D721Med (cell line): ENCODE measurements around the gene CERCAM.

ENCODE experiments used
- DNase-seq: peaks from one replicate; pipeline ENCODE4 v3.0.0; 2011; ENCODE audit warnings: low spot score; ENCODE audit not compliant: insufficient read length
- FAIRE-seq: peaks from 2 replicates; lab custom pipeline; 2011; peaks lifted over from hg19 to GRCh38; lab: Jason Lieb, UNC
- TF ChIP-seq, protein P1 (sequence below): IDR thresholded peaks from 2 replicates; pipeline ENCODE4 v1.5.1; 2012; ENCODE audit warnings: mild to moderate bottlenecking, control low read depth; ENCODE audit not compliant: insufficient read depth; ENCODE audit errors: missing control alignments

Gene CERCAM

DNA sequence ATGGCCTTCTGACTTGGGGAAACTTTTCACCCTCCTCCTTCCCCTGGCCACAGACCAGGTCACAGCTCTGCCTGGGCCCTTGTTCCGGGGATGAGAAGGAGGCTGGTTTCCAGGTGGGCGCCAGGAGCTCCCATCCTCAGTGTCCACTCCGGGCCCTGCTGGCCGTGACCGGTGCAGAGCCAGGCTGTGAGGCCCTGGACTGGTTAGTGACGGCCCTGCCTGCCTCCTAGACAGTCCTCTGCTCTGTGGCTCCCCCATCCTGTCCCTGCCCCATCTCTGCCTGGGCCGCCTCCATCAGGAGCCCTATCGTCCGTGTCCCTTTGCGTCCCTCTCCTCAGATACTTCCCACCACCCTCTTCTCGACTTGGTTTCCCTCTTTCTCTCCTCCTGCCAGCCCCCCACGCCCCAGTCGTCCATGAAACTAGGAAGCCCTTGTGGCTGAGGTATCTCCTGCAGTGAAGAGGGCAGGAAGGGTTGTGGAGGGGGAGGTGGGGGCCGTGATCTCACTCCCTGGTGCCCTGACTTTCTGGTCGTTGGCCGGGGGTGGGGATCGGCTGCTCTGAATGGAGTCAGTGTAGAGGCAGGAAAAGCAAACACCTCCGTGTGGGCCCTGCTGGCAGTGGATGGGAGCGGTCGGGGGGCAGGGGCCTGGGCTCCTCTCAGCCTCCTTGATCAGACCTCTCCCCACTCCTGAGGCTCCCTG, 15.4 kb upstream of the CERCAM start:
- DNase-seq: no peak
- no peak for FAIRE-seq
- TF ChIP-seq, protein P1, sequence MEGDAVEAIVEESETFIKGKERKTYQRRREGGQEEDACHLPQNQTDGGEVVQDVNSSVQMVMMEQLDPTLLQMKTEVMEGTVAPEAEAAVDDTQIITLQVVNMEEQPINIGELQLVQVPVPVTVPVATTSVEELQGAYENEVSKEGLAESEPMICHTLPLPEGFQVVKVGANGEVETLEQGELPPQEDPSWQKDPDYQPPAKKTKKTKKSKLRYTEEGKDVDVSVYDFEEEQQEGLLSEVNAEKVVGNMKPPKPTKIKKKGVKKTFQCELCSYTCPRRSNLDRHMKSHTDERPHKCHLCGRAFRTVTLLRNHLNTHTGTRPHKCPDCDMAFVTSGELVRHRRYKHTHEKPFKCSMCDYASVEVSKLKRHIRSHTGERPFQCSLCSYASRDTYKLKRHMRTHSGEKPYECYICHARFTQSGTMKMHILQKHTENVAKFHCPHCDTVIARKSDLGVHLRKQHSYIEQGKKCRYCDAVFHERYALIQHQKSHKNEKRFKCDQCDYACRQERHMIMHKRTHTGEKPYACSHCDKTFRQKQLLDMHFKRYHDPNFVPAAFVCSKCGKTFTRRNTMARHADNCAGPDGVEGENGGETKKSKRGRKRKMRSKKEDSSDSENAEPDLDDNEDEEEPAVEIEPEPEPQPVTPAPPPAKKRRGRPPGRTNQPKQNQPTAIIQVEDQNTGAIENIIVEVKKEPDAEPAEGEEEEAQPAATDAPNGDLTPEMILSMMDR: no peak

DNA sequence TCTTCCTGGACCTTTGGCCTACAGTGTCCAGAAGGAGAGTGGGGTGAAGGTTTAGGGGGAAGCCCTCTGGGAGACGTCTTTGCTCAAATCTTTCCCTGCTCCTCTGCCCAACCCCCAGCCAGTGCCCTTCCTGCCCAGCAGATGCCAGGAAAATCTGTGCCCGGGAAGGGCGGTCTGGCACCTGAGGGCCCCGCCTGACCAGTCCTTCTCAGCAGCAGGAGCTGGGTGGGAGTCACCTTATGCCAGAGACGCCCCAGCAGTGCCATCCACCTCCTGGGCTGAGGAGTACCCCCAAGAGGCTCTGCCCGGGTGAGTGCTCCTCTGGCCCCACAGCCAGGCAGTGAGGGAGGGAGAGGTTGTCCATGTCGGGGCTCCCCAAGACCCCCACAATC, 14.9 kb upstream of the CERCAM start:
- TF ChIP-seq, protein P1: no peak
- DNase-seq: no peak
- FAIRE-seq: no peak

DNA sequence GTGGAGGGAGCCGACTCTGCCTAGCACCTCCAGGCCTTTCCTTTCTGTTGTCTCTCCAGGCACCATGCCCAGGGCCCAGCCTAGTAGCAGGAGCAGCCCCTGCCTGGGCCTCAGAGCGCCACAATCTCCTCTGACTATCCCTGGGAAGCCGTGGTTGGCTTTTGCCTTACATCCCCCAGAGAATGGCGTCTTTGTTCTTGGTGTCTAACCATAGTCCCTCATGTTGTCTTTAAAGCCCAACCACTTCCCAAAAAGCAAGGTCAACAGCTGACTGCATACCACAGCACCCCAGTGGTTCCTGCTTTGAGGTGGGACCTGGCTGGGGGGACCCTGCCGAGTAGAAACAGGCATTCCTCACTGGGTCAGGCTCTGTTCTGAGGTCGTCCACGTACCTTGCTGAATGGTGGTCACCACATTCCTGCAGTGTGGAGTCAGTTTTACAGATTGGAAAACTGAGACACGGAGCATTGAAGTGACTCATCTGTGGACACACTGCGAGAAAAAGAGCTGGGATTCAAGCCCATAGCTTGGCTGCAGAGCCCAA, 13.7 kb upstream of the CERCAM start:
- TF ChIP-seq, protein P1: no peak
- FAIRE-seq: no peak
- no peak for DNase-seq

DNA sequence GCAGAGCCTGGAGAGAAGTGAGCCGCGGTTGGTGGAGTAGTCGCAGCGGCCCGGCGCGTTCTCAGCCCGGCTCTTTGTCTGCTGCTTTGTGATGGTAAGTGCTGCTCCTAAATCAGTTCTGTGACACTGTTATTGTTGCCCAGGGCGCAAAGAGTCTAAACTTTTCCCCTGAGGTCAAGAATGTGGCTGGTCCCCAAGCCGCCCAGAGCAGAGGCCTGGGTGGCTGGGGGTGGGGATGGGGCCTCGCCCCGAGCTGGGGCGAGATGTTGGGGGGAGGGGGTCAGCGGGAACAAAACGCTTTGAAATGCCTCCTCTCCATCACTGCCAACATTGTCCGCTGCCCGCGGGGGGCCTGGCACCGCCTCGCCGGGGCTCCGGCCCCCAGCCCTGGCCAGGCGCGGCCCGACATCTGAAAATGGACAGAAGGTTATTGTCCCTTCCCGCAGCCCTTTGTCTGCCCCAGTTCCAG, 11.7 kb upstream of the CERCAM start:
- FAIRE-seq: no peak
- no peak for DNase-seq

DNA sequence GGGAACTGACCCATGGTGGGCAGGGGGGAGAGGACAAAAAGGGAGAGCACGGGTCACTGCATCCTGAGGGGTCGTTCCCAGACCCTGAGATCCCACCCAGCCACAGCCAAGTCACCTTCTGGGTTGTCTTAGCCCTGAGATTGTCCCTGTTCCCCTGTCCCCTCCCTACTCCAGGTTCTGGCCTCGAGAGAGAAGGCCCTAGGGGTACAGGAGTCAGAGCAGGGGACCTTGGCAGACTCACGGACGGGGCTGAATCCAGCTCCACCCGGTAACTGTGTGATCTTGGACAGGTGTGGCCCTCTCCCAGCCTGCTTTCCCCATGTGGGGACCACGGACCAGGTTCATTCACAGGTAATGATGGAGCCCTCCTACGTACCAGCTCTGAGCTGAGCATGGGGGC, 11.2 kb upstream of the CERCAM start:
- FAIRE-seq (no peak), DNase-seq (no peak)
- TF ChIP-seq, protein P1: no peak

More for the DNA sequence above, 11.7 kb upstream of the CERCAM start:
- TF ChIP-seq, protein P1: no peak

DNA sequence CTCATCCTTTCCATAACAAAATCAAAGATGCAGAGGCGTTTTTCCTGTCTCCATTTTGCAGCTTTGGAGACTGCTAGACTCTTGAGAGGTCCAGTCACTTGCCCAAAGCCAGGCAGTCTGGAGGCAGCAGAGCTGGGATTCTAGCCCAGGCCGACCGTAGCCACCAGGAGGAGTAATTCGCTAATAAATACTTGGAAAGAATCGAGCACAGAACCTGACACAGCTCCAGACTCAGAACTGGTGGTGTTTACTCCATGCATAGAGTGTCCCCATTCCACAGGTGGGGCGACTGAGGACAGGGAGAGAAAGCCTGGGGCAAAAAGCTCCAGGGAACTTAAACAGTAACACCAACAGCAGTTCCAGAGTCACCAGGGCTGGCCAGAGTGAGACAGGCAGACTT, 10.7 kb upstream of the CERCAM start:
- DNase-seq: no peak
- TF ChIP-seq, protein P1: peak; percentile 11
- FAIRE-seq: no peak
